HCT116 (cell line): ENCODE results near the gene BDH1. TPM values are rescaled to one million over a fixed set of nuclear protein-coding genes. Genes with fewer than 3 reads are reported as not detected.

Source experiments
- ATAC-seq: fragments of 200-7000 bp; cut with Tn5 transposase; 2 replicates; pipeline ENCODE4 v1.9.1; 2020; ENCODE audit warnings: mild to moderate bottlenecking, moderate library complexity
- BruUV-seq: library from RNA; stranded (reverse); fragments of 400-500 nt; replicated peaks from 2 replicates; lab custom pipeline; 2021; lab: Mats Ljungman, UMichigan
- CTCF ChIA-PET: fragments of 300-600 bp; sonication (Branson Sonifier 250); formaldehyde crosslinking; loops from one replicate; lab custom pipeline; 2021; ENCODE audit warnings: antibody characterized with exemption; lab: Charles Lee
- POLR2A ChIA-PET: fragments of 300-600, 350-600 bp; sonication (Branson Sonifier 250); formaldehyde crosslinking; loops from one replicate; lab custom pipeline; 2021; ENCODE audit warnings: antibody characterized with exemption; lab: Charles Lee
- RAD21 ChIA-PET, 2 experiments: fragments of 300-600 bp; sonication (Branson Sonifier 250); formaldehyde crosslinking; loops; one replicate each; lab custom pipeline; 2023; ENCODE audit warnings: low total read pairs in 2 of 2; ENCODE audit not compliant: uncharacterized antibody in 2 of 2, unreplicated experiment in 2 of 2, low non-redundant PET in 1 of 2; lab: Charles Lee
- DNase-seq: peaks from one replicate; pipeline ENCODE4 v3.0.0-alpha.2; 2010; ENCODE audit warnings: low read depth, low spot score
- H2AFZ ChIP-seq: fragments of 200-600 bp; shearing (Covaris generic), sonication (generic); 2 replicates; pipeline ENCODE4 v1.6.1; 2017; ENCODE audit warnings: low read depth, mixed run types, mixed read lengths, antibody characterized with exemption, low read length; ENCODE audit not compliant: poor library complexity, severe bottlenecking
- H3K27ac ChIP-seq: 2 replicates; pipeline ENCODE4 v1.5.1; 2012; ENCODE audit warnings: low read depth, low read length
- H3K27me3 ChIP-seq: fragments of 200-600 bp; sonication (generic); 2 replicates; pipeline ENCODE4 v1.6.1; 2016; ENCODE audit warnings: mixed run types, low read length, mixed read lengths; ENCODE audit not compliant: insufficient read depth
- H3K36me3 ChIP-seq, 2 experiments: fragments of 200-500 bp in 1 of 2; fragments of 200-600 bp in 1 of 2; sonication (Bioruptor generic) in 1 of 2; sonication (generic) in 1 of 2; 2 replicates each; pipeline versions ENCODE4 v1.5.1 to v1.6.1; 2014 to 2016; ENCODE audit warnings: low read length in 2 of 2, inconsistent platforms in 1 of 2, mixed read lengths in 1 of 2, mixed run types in 1 of 2; ENCODE audit not compliant: insufficient read depth in 2 of 2, control insufficient read depth in 1 of 2
- H3K4me1 ChIP-seq, 2 experiments: fragments of 200-600 bp in 1 of 2; sonication (generic) in 1 of 2; 2 replicates each; pipeline versions ENCODE4 v1.5.1 to v1.6.1; 2012 to 2017; ENCODE audit warnings: low read length in 2 of 2, inconsistent platforms in 1 of 2, mild to moderate bottlenecking in 1 of 2, mixed read lengths in 1 of 2, mixed run types in 1 of 2, moderate library complexity in 1 of 2; ENCODE audit not compliant: insufficient read depth in 2 of 2, control insufficient read depth in 1 of 2
- H3K4me2 ChIP-seq: fragments of 200-600 bp; sonication (generic); 2 replicates; pipeline ENCODE4 v1.6.1; 2017; ENCODE audit warnings: mixed run types, low read length, mixed read lengths
- H3K4me3 ChIP-seq, 2 experiments: fragments of 200-600 bp in 1 of 2; sonication (generic) in 1 of 2; replicated peaks in 1 of 2; 2 replicates each; pipeline ENCODE4 v1.5.1; 2011 to 2016; ENCODE audit warnings: low read length in 2 of 2, control low read depth in 1 of 2, low read depth in 1 of 2, mild to moderate bottlenecking in 1 of 2, mixed read lengths in 1 of 2, mixed run types in 1 of 2
- H3K79me2 ChIP-seq: fragments of 200-600 bp; sonication (generic); 2 replicates; pipeline ENCODE4 v1.6.1; 2017; ENCODE audit warnings: mild to moderate bottlenecking, mixed run types, low read length, moderate library complexity, mixed read lengths; ENCODE audit not compliant: insufficient read depth
- H3K9ac ChIP-seq: fragments of 200-600 bp; sonication (generic); 2 replicates; pipeline ENCODE4 v1.6.1; 2016; ENCODE audit warnings: low read length, mixed read lengths
- H3K9me2 ChIP-seq: fragments of 200-600 bp; sonication (generic), shearing (Covaris generic); 2 replicates; pipeline ENCODE4 v1.6.1; 2017; ENCODE audit warnings: mixed run types, mild to moderate bottlenecking, moderate library complexity; ENCODE audit not compliant: insufficient read depth
- H3K9me3 ChIP-seq, 2 experiments: fragments of 200-500 bp in 1 of 2; fragments of 200-600 bp in 1 of 2; sonication (Bioruptor generic) in 1 of 2; sonication (generic) in 1 of 2; 2 replicates each; pipeline ENCODE4 v1.6.1; 2014 to 2017; ENCODE audit warnings: low read length in 2 of 2, mixed read lengths in 2 of 2, inconsistent platforms in 1 of 2, low read depth in 1 of 2, mild to moderate bottlenecking in 1 of 2, mixed run types in 1 of 2, moderate library complexity in 1 of 2; ENCODE audit not compliant: control insufficient read depth in 1 of 2, insufficient read depth in 1 of 2
- H4K20me1 ChIP-seq: fragments of 200-600 bp; sonication (generic), shearing (Covaris generic); 2 replicates; pipeline ENCODE4 v1.6.1; 2017; ENCODE audit warnings: mixed run types, mild to moderate bottlenecking, moderate library complexity; ENCODE audit not compliant: insufficient read depth
- CBX3 ChIP-seq: IDR thresholded peaks from 2 replicates; pipeline ENCODE4 v1.6.1; 2012; ENCODE audit warnings: low read depth
- CEBPB ChIP-seq: IDR thresholded peaks from 2 replicates; pipeline ENCODE4 v1.6.1; 2012; ENCODE audit warnings: low read depth
- YY1 ChIP-seq: IDR thresholded peaks from 2 replicates; pipeline ENCODE4 v1.6.1; 2011; ENCODE audit warnings: low read length, low read depth, moderate library complexity, mild to moderate bottlenecking; ENCODE audit not compliant: insufficient replicate concordance; ENCODE audit errors: extremely low read depth
- intact Hi-C: fragments of 100-400 bp; cut with micrococcal nuclease; formaldehyde crosslinking; loops from 2 replicates; pipeline ENCODE4 v1.10.0; 2022
- total RNA-seq: library from RNA; stranded (reverse); gene quantifications from one replicate; pipeline ENCODE4 v1.2.1, GENCODE V29; 2021; ENCODE audit not compliant: unreplicated experiment
- TF ChIP-seq, protein P1 (sequence below): IDR thresholded peaks from 2 replicates; pipeline ENCODE4 v1.6.1; 2012

BDH1 gene
- total RNA-seq, 1 experiment from 2014 or later, result 26.6 TPM

DNA sequence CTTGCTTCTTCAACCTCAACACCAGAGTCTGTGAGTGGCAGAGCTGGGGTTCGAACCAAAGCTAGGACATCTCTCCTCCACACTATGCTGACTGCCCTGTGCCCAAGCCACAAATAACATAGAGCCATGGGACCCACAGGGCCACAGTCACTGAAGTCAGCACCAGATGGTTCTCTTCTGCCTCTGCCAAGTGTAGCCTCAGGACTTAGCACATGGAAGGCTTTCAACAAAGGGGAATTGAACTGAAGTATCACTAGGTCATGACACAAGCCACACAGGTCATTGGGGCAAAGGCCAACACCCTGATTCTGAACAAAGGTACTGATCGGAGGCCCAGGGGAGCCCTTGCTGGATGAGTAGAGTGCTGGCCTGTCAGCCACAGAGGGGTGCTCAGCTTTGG lies 83.6 kb downstream of the BDH1 start:
- RAD21 ChIA-PET, result no interaction called here
- CTCF ChIA-PET, result no interaction called here
- intact Hi-C loops, result no loop called here
- ATAC-seq (no peak), DNase-seq (no peak)
- no peak overlapping the region for H3K27ac ChIP-seq
- BruUV-seq, result no TSS peak
- no peaks in the 10 kb centered on the region for H3K9me3 ChIP-seq
- peaks cover 0 to 8% of the 10 kb centered on the region in 2 experiments; a peak in 2 of 4 replicates for H3K4me1 ChIP-seq
- no peaks in the 10 kb centered on the region for H3K36me3 ChIP-seq
- H2AFZ ChIP-seq, result no peak overlapping the region
- H3K4me2 ChIP-seq, result no peak overlapping the region
- TF ChIP-seq, protein P1, sequence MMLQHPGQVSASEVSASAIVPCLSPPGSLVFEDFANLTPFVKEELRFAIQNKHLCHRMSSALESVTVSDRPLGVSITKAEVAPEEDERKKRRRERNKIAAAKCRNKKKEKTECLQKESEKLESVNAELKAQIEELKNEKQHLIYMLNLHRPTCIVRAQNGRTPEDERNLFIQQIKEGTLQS, result no peak
- TF ChIP-seq CEBPB, result no peak
- no peak for TF ChIP-seq CBX3
- no peaks in the 10 kb centered on the region for H3K27me3 ChIP-seq
- H3K4me3 ChIP-seq, result no peak overlapping the region
- POLR2A ChIA-PET, result no interaction called here
- H3K9ac ChIP-seq, result no peak overlapping the region
- no peaks in the 10 kb centered on the region for H3K79me2 ChIP-seq
- H4K20me1 ChIP-seq, result no peaks in the 10 kb centered on the region
- H3K9me2 ChIP-seq, result no peaks in the 10 kb centered on the region

DNA sequence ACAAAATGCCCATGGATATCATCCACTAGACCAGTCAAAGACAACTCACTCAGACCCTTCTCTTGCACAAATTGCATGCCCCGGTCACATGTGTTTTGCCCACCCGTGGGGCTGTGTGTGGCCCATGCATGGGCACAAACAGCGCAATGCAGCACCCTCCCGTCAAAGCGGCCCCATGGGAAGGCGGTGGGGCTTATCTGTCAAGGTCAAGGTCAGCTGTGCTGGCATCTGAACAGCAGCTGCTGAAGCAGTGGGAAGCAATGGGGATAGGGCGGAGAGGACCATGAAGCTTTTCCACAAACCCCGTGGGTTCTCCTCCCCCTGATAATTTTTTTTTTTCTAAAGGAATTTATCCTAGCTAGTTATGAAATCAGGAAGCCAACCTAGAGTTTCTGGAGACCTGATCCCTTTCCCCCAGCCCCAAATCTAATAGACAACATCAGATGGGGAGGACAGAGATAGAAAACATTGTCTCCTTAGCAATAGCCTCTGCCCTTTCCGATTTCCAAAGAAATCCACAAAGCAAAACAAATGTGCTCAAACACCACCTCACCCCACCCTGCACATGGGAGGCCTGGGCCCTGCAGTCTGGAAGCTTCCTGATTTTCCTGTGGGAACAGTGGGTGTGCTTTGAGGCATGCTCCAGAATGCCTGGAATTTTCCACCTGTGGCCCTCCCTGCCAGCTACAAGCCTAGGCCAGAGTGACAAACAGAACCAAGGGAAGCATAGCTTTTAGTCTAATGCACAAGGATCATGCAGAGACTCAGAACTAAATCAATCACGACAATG lies 84.4 kb downstream of the BDH1 start:
- H3K79me2 ChIP-seq, result no peaks in the 10 kb centered on the region
- no peaks in the 10 kb centered on the region for H3K27me3 ChIP-seq
- no peak for DNase-seq
- H3K9me2 ChIP-seq, result no peaks in the 10 kb centered on the region
- no peaks in the 10 kb centered on the region for H3K36me3 ChIP-seq
- no peak for ATAC-seq
- intact Hi-C loops, result no loop called here
- H3K27ac ChIP-seq, result no peak overlapping the region
- no peak overlapping the region for H3K4me3 ChIP-seq
- ChIA-PET POLR2A (no interaction called here), RAD21 (no interaction called here), CTCF (no interaction called here)
- TF ChIP-seq YY1, result no peak
- no peak overlapping the region for H2AFZ ChIP-seq
- H3K9me3 ChIP-seq, result no peaks in the 10 kb centered on the region
- BruUV-seq, result no TSS peak
- H3K9ac ChIP-seq, result no peak overlapping the region
- peaks cover 0 to 16% of the 10 kb centered on the region in 2 experiments; a peak in 2 of 4 replicates for H3K4me1 ChIP-seq
- H3K4me2 ChIP-seq, result no peak overlapping the region
- H4K20me1 ChIP-seq, result no peaks in the 10 kb centered on the region
